SH-SY5Y (cell line): ENCODE data around the gene ABCE1.

ENCODE experiments used
- GATA2 ChIP-seq: IDR thresholded peaks from 2 replicates; pipeline ENCODE4 v1.6.1; 2011; ENCODE audit warnings: mild to moderate bottlenecking, low read depth, low read length
- GATA3 ChIP-seq: IDR thresholded peaks from 2 replicates; pipeline ENCODE4 v1.6.1; 2011; ENCODE audit warnings: low read depth, mild to moderate bottlenecking, low read length, moderate library complexity

GRCh38 chr4:145176641-145177432, 78.7 kb downstream of the ABCE1 start:
- TF ChIP-seq GATA3 (no peak), GATA2 (no peak)
